HG02623 (cell line): ENCODE results near the gene NPAS1.
"Not testable (repeated sequence)": the region's sequence is repeated elsewhere in the genome, so short reads cannot be mapped to it uniquely, and the experiment has no call there.

Experiments used
- ATAC-seq: cut with Tn5 transposase; IDR thresholded peaks from one replicate; pipeline ENCODE4 v1.9.1; 2021; ENCODE audit warnings: moderate library complexity; ENCODE audit not compliant: unreplicated experiment

The NPAS1 gene

DNA sequence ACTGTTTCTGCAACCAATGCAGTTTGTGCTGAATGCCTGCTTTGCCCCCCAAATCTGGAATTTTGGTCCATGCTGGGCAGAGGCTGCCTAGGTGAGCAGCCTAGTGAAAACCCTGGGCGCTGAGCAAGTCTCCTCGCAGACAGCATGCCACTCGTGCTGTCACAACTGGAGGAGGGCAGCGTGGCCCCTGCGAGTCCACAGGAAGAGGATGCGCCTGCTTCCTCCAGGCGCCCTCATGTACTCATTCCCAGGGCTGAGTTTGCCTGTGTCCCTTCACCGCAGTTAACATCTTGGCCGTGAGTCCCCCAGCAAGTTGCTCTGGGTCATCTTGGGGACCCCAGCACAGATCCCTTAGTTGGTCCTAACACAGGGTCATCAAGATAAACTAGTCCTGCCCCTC lies 55.0 kb downstream of the NPAS1 start:
- ATAC-seq, result no peak

DNA sequence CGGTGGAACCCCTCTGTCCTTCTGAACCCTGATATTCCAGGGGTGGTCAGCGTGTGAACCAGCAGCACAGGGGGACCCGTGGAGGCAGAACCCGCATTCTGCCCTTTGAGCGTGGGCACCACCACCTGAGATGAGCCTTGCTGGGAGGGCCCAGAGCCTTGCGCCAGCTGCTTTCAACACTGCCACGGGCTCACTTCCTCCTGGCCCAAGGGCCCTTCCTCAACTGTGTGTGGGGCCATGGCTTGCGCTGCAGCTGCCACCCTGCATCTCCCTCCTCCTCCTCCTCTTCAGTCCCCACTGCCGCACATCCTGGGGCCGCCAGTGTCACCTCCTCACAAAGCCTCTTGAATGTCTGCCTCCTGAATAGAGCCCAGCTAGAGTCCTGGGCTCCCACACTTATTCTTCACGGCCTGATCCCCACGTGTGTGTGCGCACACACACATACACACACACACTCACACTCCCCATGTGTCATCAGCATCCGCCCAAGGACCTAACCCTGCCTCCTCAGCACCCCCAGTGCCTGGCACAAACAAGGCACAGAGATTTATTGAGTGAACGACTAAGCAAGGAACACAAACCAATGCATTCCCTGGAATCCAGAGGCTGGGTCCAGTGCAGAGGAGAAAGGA lies 55.7 kb downstream of the NPAS1 start:
- ATAC-seq, result no peak

- ATAC-seq, result no peak
Measured at GRCh38 chr19:47075941-47076340, 56.3 kb downstream of the NPAS1 start.

DNA sequence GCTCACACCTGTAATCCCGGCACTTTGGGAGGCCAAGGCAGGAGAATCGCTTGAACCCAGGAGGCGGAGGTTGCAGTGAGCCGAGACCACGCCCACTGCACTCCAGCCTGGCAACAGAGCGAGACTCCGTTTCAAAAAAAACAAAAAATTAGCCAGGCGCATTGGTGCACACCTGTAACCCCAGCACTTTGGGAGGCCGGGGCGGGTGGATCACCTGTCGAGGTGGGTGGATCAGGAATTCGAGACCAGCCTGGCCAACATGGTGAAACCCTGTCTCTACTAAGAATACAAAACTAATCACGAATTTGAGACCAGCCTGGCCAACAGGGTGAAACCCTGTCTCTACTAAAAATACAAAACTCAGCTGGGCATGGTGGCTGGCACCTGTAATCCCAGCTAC lies 58.7 kb downstream of the NPAS1 start:
- not testable (repeated sequence) for ATAC-seq

DNA sequence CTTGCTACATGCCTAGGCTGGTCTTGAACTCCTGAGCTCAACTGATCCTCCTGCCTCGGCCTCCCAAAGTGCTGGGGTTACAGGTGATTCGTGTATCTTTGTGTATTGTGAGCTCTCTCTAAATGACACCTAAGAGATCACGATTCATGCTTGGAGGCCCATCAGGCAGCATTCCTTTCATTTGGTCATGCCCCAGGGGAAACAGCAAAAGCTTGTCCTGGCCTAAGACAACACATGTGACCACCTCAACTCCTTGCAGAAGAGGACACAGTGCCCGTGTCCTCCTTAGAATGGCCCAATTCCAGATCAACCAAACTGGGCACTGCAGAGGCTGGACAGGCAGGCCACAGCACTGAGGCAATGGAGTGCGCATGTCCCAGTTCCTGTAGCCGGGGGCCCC lies 61.5 kb downstream of the NPAS1 start:
- ATAC-seq, result no peak

DNA sequence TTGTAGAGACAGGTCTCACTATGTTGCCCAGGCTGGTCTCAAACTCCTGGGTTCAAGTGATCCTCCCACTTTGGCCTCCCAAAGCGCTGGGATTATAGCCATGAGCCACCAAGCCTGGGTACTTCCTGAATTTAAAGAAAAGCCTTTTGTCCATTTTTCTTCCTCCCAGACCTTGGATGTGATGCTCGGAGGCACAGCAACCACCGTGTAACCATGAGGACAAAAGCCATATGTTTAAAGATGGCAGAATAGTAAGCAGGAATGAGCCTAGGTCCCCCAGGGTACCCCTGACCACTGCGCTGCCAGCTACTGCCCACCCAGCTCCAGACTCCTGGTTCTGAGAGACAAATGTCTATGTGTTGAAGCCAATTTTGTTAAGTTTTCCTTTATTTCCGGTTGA lies 62.9 kb downstream of the NPAS1 start:
- ATAC-seq, result no peak

DNA sequence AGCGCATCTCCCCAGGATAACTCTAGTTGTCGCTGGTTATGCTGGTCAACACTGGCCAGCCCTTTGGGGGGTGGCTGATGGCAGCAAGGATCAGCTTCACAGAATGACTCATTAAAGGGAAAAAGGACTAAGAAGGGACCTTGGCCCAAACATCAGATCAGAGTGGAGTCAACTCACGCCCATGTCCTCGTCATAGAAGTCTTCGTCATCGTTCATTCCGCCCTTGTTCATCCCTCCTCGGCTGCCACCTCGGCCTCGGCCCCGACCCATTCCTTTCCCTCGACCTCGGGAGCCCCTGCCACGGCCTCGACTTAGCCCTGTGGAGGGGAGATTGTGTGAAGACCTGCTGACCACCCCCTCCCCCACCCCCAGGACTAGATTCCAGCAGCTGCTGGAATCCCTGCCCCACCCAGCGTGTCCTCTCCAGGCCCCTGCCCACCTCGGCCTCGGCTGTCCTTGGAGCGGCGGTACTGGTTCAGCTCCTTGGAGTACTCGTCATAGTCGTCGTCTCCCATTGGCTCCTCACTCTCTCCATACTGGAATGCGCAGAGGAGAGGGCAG lies 65.3 kb downstream of the NPAS1 start:
- no peak for ATAC-seq

DNA sequence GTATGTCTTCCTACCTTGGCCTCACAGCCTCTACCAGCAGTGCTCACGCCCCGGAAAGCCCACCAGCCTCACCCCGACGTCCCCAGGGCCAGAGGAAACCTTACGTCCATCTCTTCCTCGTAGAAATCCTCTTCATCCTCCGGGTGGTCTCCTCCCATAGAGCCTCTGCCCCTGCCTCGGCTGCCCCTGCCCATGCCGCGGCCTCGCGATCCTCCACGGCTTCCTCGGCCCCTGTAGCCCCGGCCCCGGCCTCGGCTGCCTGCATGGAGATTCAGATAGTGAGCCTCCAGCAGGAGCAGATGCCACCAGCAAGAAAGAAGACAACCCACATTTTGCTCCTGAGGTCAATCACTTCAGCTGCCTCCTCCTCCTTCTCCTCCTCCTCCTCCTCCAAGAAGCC lies 66.6 kb downstream of the NPAS1 start:
- ATAC-seq, result no peak

DNA sequence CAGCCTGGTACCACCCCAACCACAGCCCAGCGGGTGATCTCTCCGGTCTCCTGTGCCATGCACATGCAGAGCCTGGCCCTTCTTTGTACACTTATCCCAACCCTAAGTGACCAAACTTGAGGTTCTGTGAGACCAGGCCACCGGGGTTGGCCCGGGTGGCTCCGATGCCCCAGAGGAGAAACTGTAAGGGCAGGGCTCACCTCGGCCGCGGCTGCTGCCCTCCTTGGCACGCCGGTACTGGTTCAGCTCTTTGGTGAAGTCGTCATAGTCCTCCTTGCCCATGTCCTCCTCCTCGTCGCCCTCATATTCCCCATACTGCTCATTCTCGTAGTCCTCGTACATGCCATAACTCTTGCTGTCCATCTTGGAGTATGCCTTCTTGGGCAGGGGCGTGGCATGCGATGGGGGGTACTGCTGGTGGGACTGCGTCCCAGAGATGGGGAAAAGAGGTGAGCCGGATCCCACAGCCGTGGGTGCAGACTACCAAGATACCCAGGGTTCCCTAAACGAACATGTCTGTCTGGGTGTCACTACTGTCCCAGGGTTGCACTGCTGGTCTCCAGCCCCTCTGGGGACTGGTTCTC lies 70.2 kb downstream of the NPAS1 start:
- no peak for ATAC-seq

DNA sequence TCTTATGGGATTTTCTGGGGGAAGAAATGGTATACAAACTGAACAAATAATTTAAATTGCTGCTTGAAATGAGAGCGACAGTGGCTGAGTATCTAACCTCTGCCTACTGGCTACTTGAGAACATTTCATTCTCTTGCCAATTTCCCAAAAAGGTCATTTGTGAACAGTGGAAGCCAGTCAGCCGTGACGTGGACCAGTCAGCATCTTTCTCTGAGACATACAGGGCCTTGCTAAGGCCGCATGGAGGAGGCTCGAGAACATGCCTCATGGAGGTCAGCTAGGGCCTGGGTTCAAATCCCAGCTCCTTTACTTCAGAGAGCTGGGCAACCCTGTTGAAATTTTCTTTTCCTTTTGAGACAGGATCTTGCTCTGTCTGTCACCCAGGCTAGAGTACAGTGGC lies 73.6 kb downstream of the NPAS1 start:
- no peak for ATAC-seq

GRCh38 chr19:47093841-47094240 lies 74.2 kb downstream of the NPAS1 start:
- no peak for ATAC-seq

- no peak for ATAC-seq
Measured at GRCh38 chr19:47094557-47095475, 75.2 kb downstream of the NPAS1 start.
